Activated naive CD4-positive, alpha-beta T cell treated with anti-CD3 and anti-CD28 coated beads for 36 hours (primary cell): Measurements from ENCODE around the gene TMIE. TPM values are rescaled to one million over a fixed set of nuclear protein-coding genes. Genes with fewer than 3 reads are reported as not detected.
"Not testable (repeated sequence)": the region's sequence is repeated elsewhere in the genome, so short reads cannot be mapped to it uniquely, and the experiment has no call there.

Source experiments
- CTCF ChIA-PET: fragments of 350-600 bp; sonication (Branson Sonifier 250); formaldehyde crosslinking; loops from one replicate; lab custom pipeline; 2021; ENCODE audit warnings: antibody characterized with exemption; lab: Charles Lee
- DNase-seq: peaks from one replicate; pipeline ENCODE4 v3.0.0-alpha.2; 2020
- H3K27ac Mint-ChIP-seq: one replicate; pipeline ENCODE4 v1.8.0; 2021; ENCODE audit warnings: mild to moderate bottlenecking, mixed read lengths
- H3K27me3 Mint-ChIP-seq: one replicate; pipeline ENCODE4 v1.8.0; 2021; ENCODE audit warnings: low read depth, mixed read lengths
- H3K36me3 Mint-ChIP-seq: one replicate; pipeline ENCODE4 v1.8.0; 2021; ENCODE audit warnings: low read depth, mixed read lengths
- H3K4me1 Mint-ChIP-seq: one replicate; pipeline ENCODE4 v1.8.0; 2021; ENCODE audit warnings: low read depth, mixed read lengths
- H3K4me3 Mint-ChIP-seq: one replicate; pipeline ENCODE4 v1.8.0; 2021; ENCODE audit warnings: mild to moderate bottlenecking, moderate library complexity, mixed read lengths
- H3K9me3 Mint-ChIP-seq: one replicate; pipeline ENCODE4 v1.8.0; 2021; ENCODE audit warnings: mixed read lengths
- intact Hi-C: fragments of 100-400 bp; cut with micrococcal nuclease; formaldehyde crosslinking; loops from one replicate; pipeline ENCODE4 v1.15.1; 2023
- total RNA-seq, 2 experiments: library from RNA; stranded (reverse); gene quantifications; one replicate each; pipeline ENCODE4 v1.2.3, GENCODE V29; 2021

TMIE gene
- total RNA-seq, 2 experiments from 2014 or later, result 1.2 to 1.5 TPM

DNA sequence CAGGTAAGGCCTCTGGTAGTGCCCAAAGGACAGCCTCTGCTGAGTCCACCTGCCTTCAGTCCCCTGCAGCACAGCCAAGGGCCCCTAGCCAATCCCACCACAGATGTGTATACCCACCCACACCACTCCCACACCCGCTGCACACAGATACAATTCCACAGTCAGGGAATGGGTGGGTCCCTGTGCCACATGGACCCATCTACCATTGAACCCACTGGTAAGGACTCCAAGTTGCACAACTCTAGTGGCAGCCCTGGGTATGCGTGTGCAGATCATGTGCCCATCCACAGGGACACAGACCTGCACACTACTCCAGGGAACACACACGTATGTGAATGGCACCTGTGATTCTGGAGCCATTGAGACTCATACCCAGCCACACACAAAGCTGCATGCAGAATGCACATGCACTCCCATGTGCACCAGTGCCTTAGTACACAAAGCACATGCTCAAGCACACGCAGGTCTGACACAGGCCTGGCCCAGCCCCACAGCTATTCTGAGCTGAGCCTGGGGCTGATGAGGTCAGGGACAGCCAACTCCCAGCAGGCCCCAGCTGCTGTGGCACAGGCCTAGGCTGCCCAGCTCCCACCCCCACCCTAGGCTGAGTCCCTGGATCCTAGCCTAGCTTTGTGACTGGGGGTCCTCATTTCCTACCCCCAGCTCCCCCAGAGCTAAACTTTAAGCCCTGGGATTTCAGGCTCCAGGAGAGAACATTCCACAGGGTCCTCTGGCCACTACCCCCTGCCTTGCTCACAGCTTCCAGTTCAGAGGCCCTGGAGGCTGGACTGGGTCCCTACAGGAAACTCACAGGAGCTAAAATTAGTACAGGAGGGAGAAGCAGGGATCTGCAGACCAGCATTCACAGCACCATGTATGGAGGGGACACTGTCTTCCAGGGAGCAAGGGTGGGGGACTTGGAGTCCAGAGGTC, 5.0 kb upstream of the TMIE start:
- H3K4me1 Mint-ChIP-seq, result peaks cover 54% of the 10 kb centered on the region
- no peak for DNase-seq

DNA sequence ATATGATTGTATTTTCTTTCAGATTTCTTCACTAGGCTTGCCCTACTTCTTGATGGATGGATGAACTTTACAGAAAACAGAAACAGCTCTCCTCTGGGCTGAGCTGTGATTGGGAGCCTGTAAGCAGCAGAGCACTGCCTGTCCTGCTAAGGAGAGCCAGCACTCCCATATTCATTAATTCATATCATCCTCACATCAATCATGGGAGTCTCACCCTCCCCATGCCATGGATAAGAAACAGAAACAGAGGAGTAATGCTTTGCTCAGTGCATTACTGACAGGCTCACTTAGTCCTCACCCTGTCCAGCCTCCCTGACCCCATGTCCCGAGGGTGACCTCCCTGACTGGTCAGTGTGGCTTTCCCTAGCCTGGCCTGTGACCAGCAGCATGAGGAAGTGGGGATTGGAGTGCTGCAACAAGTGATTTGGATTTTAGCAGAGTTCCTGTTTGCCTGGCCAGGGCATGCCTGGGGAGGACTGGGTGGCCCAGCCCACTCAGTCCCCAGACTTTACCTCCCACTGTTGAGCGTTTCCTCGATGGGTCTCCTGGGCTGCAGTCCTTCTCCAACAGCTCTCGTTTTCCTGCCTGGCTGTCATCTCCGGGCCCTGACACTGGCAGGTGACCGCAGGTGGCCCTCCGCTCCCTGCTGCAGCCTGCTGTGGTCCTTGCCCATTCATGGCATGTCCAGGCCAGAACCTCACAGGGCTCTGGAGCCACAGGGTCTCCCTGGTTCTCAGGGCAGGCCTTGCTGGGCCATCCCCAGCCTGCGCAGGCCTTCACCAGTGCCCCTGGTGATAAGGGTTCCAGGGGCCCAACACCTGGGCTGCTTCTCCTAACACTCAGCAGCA, 1.3 kb upstream of the TMIE start:
- no peaks in the 10 kb centered on the region for H3K36me3 Mint-ChIP-seq
- CTCF ChIA-PET, result interaction anchor here (0.7 to 2.0 kb wide), 3 partner anchors 15 to 210 kb away, joined by 3 to 6 read pairs (median 5); no protein-coding TSS in a partner anchor

More for the DNA sequence above, 5.0 kb upstream of the TMIE start:
- no peak overlapping the region for H3K4me3 Mint-ChIP-seq
- H3K27ac Mint-ChIP-seq, result peak overlapping the region; percentile 89
- intact Hi-C loops, result loop anchor here (10.0 kb wide), 2 partner anchors 211 to 289 kb away; no protein-coding TSS in a partner anchor
- H3K36me3 Mint-ChIP-seq, result no peaks in the 10 kb centered on the region
- CTCF ChIA-PET, result interaction anchor here (0.9 to 2.3 kb wide), 6 partner anchors 9 to 684 kb away, joined by 3 to 8 read pairs (median 3); partner anchors contain the start of gene PTPN23
- H3K27me3 Mint-ChIP-seq, result no peaks in the 10 kb centered on the region
- no peaks in the 10 kb centered on the region for H3K9me3 Mint-ChIP-seq

DNA sequence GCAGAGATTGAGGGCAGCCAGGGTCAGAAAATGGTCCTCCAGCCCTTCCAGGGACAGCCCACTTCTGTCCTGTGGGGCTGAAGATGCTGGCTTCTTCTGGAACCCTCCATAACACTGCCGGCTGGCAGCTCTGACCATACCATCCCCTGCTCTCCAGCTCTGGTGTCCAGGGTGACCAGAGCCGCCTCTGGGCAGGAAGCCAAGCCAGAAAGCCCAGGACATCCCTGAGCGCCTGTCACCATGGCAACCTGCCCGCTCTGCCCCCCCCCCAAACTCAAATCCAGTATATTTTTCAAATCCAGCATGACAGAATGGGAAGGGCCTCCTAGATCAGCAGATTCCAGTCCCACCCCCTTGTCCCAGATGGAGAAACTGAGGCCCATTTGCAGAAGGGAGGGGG, 420 bp upstream of the TMIE start:
- Mint-ChIP-seq H3K9me3 (no peaks in the 10 kb centered on the region), H3K36me3 (no peaks in the 10 kb centered on the region), H3K4me3 (no peak overlapping the region), H3K4me1 (peaks cover 25% of the 10 kb centered on the region), H3K27me3 (no peaks in the 10 kb centered on the region), H3K27ac (no peak overlapping the region)
- intact Hi-C loops, result no loop called here
- CTCF ChIA-PET, result no interaction called here
- no peak for DNase-seq

More for the DNA sequence above, 1.3 kb upstream of the TMIE start:
- H3K4me1 Mint-ChIP-seq, result peaks cover 34% of the 10 kb centered on the region
- intact Hi-C loops, result loop anchor here (10.0 kb wide), 2 partner anchors 215 to 285 kb away; no protein-coding TSS in a partner anchor
- H3K9me3 Mint-ChIP-seq, result no peaks in the 10 kb centered on the region
- H3K27me3 Mint-ChIP-seq, result no peaks in the 10 kb centered on the region
- DNase-seq, result no peak
- no peak overlapping the region for H3K4me3 Mint-ChIP-seq
- no peak overlapping the region for H3K27ac Mint-ChIP-seq

DNA sequence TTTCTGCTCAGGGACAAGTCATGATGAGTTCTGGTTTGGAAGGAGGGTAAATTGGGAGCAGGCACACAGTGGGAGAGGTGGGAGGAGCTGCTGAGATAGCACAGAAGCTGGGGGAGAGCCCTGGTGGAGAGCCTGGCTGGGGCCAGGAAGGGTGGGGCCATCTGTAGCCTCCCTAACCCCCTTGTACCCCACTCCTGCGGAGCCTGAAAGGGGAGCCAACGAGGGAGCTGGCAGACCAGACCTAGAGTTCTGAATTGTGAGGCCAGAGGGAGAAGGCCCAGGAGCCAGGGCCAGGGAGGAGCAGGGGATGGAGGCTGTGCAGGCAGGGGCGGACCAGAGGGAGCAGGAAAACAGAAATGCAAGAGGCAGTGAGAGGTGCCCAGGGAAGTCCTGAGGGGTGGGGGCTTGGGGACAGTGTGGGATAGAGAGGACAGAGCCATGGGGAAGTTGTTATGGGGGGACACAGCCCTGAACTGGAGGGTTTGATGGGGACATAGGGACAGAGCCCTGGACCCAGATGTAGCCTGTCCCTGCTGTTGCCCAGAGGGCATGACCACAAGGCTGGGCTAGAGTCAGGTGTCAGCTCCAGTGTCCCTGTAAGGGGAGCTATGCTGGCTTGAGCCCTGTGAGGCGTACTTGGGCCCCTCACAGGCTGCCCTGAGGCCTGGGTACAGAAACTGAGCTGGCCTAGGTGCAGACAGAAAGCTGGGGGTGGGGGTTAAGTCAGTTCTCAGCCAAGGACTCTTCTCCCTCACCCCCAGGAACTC, 1.2 kb downstream of the TMIE start:
- intact Hi-C loops, result no loop called here
- H3K36me3 Mint-ChIP-seq, result no peaks in the 10 kb centered on the region
- no peaks in the 10 kb centered on the region for H3K9me3 Mint-ChIP-seq
- H3K27me3 Mint-ChIP-seq, result no peaks in the 10 kb centered on the region
- H3K27ac Mint-ChIP-seq, result no peak overlapping the region
- DNase-seq, result no peak
- CTCF ChIA-PET, result interaction anchor here (0.7 to 0.9 kb wide), 4 partner anchors 192 to 213 kb away, joined by 3 to 5 read pairs (median 4); no protein-coding TSS in a partner anchor
- no peak overlapping the region for H3K4me3 Mint-ChIP-seq
- peaks cover 20% of the 10 kb centered on the region for H3K4me1 Mint-ChIP-seq

DNA sequence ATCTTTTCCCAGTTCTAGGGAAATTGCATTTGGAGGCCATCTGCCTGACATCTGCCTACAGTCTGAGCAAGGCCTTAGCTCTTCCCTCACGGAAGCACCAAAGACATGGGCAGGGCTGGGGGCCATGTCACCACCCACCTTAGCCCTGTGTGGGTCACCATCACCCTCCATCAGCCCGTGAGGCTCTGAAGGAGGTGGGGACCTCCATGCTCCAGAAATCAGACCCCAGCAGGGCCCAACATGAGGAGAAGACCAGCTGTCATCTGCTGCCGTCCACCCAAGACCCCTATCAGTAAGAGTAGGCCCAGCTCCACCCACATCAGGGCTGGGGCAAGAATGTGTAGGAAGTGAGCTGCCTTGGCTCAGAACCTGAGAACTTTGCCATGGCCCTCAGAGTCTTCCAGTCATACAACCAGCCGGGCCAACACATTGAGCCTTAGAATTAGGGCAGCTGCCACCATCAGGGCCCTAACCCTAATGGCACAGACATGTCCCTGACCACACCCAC, 1.9 kb downstream of the TMIE start:
- Mint-ChIP-seq H3K27me3 (no peaks in the 10 kb centered on the region), H3K9me3 (no peaks in the 10 kb centered on the region), H3K36me3 (no peaks in the 10 kb centered on the region), H3K27ac (no peak overlapping the region), H3K4me3 (no peak overlapping the region), H3K4me1 (peaks cover 19% of the 10 kb centered on the region)
- CTCF ChIA-PET, result interaction anchor here (0.8 to 1.0 kb wide), 4 partner anchors 156 to 214 kb away, joined by 3 read pairs; no protein-coding TSS in a partner anchor
- intact Hi-C loops, result no loop called here
- no peak for DNase-seq

DNA sequence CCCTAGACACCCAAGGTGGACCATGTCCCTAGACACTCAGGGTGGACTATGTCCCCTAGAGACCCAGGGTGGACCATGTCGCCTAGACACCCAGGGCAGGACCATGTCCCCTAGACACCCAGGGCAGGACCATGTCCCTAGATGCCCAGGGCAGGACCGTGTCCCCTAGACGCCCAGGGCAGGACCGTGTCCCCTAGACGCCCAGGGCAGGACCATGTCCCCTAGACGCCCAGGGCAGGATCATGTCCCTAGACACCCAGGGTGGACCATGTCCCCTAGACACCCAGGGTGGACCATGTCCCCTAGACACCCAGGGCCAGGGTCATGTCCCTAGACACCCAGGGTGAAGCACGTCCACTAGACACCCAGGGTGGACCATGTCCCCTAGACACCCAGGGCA, 3.2 kb downstream of the TMIE start:
- peaks cover 14% of the 10 kb centered on the region for H3K4me1 Mint-ChIP-seq
- H3K9me3 Mint-ChIP-seq, H3K27me3 Mint-ChIP-seq, H3K27ac Mint-ChIP-seq, DNase-seq, intact Hi-C loops, H3K36me3 Mint-ChIP-seq, H3K4me3 Mint-ChIP-seq: not testable (repeated sequence)
- CTCF ChIA-PET, result interaction anchor here (0.9 kb wide), 1 partner anchor 12 kb away, joined by 7 read pairs; no protein-coding TSS in a partner anchor

DNA sequence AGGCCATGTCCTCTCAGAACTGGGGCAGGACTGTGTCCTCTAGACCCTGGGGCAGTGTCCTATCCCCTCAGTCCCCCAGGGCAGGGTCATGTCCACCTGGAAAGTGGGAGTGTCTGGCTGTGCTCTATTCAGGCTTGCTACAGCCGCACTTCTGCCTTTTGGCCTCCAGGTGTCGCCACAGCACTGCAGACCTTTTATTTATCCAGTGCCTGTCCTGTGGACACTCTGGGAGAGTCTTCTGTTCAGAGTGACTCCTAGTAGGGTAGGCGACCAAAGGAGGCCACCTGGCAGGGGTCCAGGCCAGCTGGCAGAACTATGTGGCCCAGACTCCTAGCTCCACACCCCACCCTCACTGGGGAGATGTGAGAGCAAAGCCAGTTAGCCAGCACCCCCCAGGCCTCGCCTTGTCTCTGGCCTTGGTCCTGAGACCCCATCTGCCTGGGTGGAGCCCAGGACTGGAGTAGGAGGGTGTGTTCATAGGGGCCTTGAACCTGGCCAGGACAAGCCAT, 3.9 kb downstream of the TMIE start:
- DNase-seq, result peak; percentile 81
- Mint-ChIP-seq H3K4me1 (peaks cover 10% of the 10 kb centered on the region), H3K27me3 (no peaks in the 10 kb centered on the region), H3K36me3 (no peaks in the 10 kb centered on the region), H3K27ac (no peak overlapping the region), H3K4me3 (no peak overlapping the region), H3K9me3 (no peaks in the 10 kb centered on the region)
- CTCF ChIA-PET, result interaction anchor here (0.7 to 2.1 kb wide), 9 partner anchors 10 to 209 kb away, joined by 3 to 8 read pairs (median 5); partner anchors contain the start of gene PRSS50
- intact Hi-C loops, result loop anchor here (1.0 to 5.0 kb wide), 4 partner anchors 190 to 619 kb away; no protein-coding TSS in a partner anchor

DNA sequence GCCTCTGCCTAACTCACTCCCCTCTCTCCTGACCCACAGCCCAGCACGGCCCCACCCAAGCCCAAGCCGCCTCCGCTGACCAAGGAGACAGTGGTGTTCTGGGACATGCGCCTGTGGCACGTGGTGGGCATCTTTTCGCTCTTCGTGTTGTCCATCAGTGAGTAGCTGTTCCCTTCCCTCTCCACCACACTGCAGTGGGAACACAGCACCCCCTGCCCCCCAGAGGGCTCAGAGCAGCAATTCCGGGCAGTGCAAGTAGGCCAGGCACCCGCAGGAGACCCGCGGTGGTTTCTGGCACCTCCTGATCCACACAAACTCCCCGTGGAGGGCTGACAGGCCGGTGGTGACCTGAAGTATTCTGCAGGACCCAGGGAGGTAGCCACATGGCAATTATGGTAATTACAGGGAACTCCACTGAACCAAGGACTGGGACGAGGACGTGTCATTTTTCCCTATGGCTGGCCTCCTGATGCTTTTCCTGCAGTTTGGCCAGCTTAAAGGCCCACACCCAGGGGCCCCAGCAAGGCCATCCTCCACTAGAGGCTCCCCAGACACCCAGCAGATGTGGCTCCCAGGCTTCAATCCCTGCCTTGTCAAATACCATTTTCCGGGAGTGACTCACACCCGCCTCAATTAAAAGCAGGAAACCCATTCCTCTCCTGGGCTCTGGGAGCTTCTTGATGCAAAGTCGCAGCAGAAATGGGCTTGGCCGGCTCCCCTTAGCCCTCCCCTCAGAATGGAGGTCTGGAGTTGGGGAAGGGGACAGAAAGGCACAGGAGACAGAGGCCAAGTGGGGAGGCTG, 4.8 kb downstream of the TMIE start:
- no peaks in the 10 kb centered on the region for H3K9me3 Mint-ChIP-seq
- intact Hi-C loops, result loop anchor here (1.0 to 5.0 kb wide), 4 partner anchors 189 to 618 kb away; no protein-coding TSS in a partner anchor
- no peaks in the 10 kb centered on the region for H3K36me3 Mint-ChIP-seq
- no peaks in the 10 kb centered on the region for H3K27me3 Mint-ChIP-seq
- H3K4me3 Mint-ChIP-seq, result no peak overlapping the region
- no peak for DNase-seq
- H3K27ac Mint-ChIP-seq, result no peak overlapping the region
- CTCF ChIA-PET, result interaction anchor here (1.1 to 2.1 kb wide), 8 partner anchors 9 to 208 kb away, joined by 3 to 8 read pairs (median 5); partner anchors contain the start of gene PRSS50
- peaks cover 7% of the 10 kb centered on the region for H3K4me1 Mint-ChIP-seq

DNA sequence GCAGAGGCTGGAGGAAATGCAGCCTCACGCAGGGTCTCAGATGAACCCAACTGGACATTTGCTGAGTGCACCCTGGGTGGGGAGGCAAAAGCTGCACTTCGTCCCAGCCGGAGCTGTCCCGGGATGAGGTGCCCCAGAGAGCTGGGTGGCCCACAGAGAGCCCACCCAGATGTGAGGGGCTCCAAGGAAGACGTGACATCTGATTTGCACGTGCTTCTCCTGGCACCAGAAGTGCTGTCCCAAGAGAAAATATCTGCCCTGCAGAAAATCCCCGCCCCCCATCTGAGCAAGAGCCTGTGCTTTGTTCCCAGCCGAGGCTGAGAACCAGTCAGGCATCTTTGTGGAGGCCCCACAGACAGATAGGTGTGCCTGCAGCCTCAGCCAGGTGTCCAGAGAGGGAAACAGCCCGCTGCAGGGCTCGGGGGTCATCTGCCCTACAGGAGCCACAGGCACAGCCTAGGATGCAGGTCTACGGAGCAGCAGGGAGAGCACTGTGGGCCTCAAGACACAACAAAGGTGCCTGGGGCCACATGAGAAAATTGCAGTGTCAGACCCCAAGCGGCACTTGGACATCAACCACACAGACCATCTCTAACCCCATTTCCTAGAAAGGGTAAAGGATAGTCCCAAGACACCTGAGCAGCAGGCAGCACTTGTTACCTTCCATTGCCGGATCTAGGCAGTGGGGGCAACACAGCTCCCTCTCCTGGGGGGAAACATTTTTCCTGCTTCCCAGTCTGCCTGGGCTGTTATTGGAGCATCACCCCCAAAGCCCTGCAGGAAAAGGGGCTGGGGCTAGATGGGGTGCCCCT, 5.8 kb downstream of the TMIE start:
- CTCF ChIA-PET, result interaction anchor here (0.6 to 2.1 kb wide), 3 partner anchors 11 to 188 kb away, joined by 4 to 7 read pairs (median 5); partner anchors contain the start of gene PRSS50
- Mint-ChIP-seq H3K27ac (no peak overlapping the region), H3K4me1 (peaks cover 2% of the 10 kb centered on the region), H3K27me3 (no peaks in the 10 kb centered on the region), H3K36me3 (no peaks in the 10 kb centered on the region), H3K9me3 (no peaks in the 10 kb centered on the region), H3K4me3 (no peak overlapping the region)
- DNase-seq, result no peak
- intact Hi-C loops, result loop anchor here (5.0 kb wide), 1 partner anchor 290 kb away; no protein-coding TSS in a partner anchor

DNA sequence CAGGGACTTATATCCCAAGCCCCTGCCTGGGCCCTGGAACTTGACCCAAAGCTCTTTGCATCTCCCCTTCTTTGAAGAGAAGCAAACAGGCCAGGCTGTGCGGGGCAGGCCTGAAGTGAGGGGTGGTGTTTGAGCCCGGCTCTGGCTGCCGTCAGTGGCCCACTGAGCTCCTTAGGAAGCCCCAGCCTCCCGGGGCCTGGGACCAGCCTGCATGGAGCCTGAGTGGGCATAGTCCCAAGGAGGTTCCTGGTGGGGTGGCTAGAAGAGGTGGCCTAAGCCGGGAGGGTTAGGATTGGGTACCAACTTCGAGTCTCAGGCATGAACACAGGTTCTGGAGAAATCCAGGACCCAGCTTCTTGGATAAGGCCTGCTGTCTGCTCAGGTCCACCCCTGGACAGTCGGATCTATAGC, 6.4 kb downstream of the TMIE start:
- intact Hi-C loops, result loop anchor here (5.0 kb wide), 1 partner anchor 290 kb away; no protein-coding TSS in a partner anchor
- Mint-ChIP-seq H3K36me3 (no peaks in the 10 kb centered on the region), H3K9me3 (no peaks in the 10 kb centered on the region), H3K4me1 (no peaks in the 10 kb centered on the region), H3K27me3 (no peaks in the 10 kb centered on the region), H3K4me3 (no peak overlapping the region), H3K27ac (no peak overlapping the region)
- CTCF ChIA-PET, result no interaction called here
- no peak for DNase-seq
